Ovary (tissue), 3 donors: Measurements from ENCODE around the gene SLC7A11.

Source experiments
- POLR2A ChIP-seq: fragments of 450-650 bp; IDR thresholded peaks from one replicate; pipeline ENCODE4 v1.6.1; 2017; ENCODE audit warnings: antibody characterized with exemption, mild to moderate bottlenecking, moderate library complexity
- TF ChIP-seq, protein P1 (sequence below), 3 donors: fragments of 450-650 bp in 2 of 3; fragments of 200-600 bp in 1 of 3; IDR thresholded peaks; one replicate each; pipeline versions ENCODE4 v1.5.1 to v1.8.0; 2016 to 2022; ENCODE audit warnings: antibody characterized with exemption in 3 of 3, mild to moderate bottlenecking in 1 of 3
- donor health status: DM: no; HTN: no; CAD: no.

DNA sequence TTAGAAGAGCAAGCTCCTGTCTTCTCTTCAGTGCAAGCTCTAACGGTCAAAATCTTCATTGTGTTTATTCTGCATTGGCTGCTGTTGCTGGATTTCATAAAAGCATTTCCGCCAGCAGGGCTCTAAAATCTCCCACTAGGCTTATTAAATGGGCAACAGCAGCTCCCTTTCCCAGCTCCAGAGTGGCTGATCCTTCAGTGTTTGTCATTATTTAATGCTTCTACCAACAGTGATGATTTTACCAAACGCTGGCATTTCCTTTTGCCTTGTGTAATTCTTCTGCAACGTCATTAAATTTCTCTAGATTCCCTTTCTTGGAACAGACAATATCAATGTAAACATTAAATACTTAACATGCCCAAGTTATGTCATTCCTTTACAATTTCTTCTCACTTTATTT lies 20.1 kb downstream of the SLC7A11 start:
- TF ChIP-seq, protein P1, sequence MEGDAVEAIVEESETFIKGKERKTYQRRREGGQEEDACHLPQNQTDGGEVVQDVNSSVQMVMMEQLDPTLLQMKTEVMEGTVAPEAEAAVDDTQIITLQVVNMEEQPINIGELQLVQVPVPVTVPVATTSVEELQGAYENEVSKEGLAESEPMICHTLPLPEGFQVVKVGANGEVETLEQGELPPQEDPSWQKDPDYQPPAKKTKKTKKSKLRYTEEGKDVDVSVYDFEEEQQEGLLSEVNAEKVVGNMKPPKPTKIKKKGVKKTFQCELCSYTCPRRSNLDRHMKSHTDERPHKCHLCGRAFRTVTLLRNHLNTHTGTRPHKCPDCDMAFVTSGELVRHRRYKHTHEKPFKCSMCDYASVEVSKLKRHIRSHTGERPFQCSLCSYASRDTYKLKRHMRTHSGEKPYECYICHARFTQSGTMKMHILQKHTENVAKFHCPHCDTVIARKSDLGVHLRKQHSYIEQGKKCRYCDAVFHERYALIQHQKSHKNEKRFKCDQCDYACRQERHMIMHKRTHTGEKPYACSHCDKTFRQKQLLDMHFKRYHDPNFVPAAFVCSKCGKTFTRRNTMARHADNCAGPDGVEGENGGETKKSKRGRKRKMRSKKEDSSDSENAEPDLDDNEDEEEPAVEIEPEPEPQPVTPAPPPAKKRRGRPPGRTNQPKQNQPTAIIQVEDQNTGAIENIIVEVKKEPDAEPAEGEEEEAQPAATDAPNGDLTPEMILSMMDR (IDR thresholded peaks at IDR 0.05), result no peak
- no peak for TF ChIP-seq POLR2A
